Measurements from ENCODE around the gene DYTN. TPM values are rescaled to one million over a fixed set of nuclear protein-coding genes. Genes with fewer than 3 reads are reported as not detected.

Gene DYTN
- total RNA-seq, 1 donor = not detected

GRCh38 chr2:206736935-206737334, 18.7 kb upstream of the DYTN start:
- H3K36me3 ChIP-seq (ENCODE audit: insufficient read depth, low read length) = no peaks in the 10 kb centered on the region
- H3K9me3 ChIP-seq (ENCODE audit: low read depth, low read length) = no peaks in the 10 kb centered on the region
- DNase-seq (ENCODE audit: insufficient read length, low spot score, missing footprints) = no peak
- no peak overlapping the region for H3K4me2 ChIP-seq (ENCODE audit: insufficient read depth, low read length)
- H3K27me3 ChIP-seq (ENCODE audit: insufficient read depth, low read length) = no peaks in the 10 kb centered on the region
- TF ChIP-seq CTCF (IDR thresholded peaks at IDR 0.05; ENCODE audit: extremely low read depth, low read depth, low read length) = no peak
- H3K79me2 ChIP-seq (ENCODE audit: insufficient read depth, low read length) = no peaks in the 10 kb centered on the region
- no peak overlapping the region for H2AFZ ChIP-seq (ENCODE audit: low read length)
- H4K20me1 ChIP-seq (ENCODE audit: insufficient read depth, low read length) = no peaks in the 10 kb centered on the region
- no peaks in the 10 kb centered on the region for H3K4me1 ChIP-seq (ENCODE audit: insufficient read depth, low read length)
- no peak overlapping the region for H3K4me3 ChIP-seq (ENCODE audit: insufficient read depth, low read length)
- H3K27ac ChIP-seq (ENCODE audit: low read depth, low read length) = no peak overlapping the region

- Histone ChIP-seq H3K4me3 (ENCODE audit: insufficient read depth, low read length) (no peak overlapping the region), H3K9me3 (ENCODE audit: low read depth, low read length) (no peaks in the 10 kb centered on the region), H3K4me1 (ENCODE audit: insufficient read depth, low read length) (no peaks in the 10 kb centered on the region), H4K20me1 (ENCODE audit: insufficient read depth, low read length) (no peaks in the 10 kb centered on the region), H3K36me3 (ENCODE audit: insufficient read depth, low read length) (no peaks in the 10 kb centered on the region), H3K27me3 (ENCODE audit: insufficient read depth, low read length) (no peaks in the 10 kb centered on the region), H3K4me2 (ENCODE audit: insufficient read depth, low read length) (no peak overlapping the region), H3K79me2 (ENCODE audit: insufficient read depth, low read length) (no peaks in the 10 kb centered on the region), H3K27ac (ENCODE audit: low read depth, low read length) (no peak overlapping the region), H2AFZ (ENCODE audit: low read length) (no peak overlapping the region)
- no peak for TF ChIP-seq CTCF (IDR thresholded peaks at IDR 0.05; ENCODE audit: extremely low read depth, low read depth, low read length)
- no peak for DNase-seq (ENCODE audit: insufficient read length, low spot score, missing footprints)
These were observed 15.1 kb upstream of the DYTN start for GRCh38 chr2:206733341-206733740.

GRCh38 chr2:206728277-206729199, 10.3 kb upstream of the DYTN start:
- no peak overlapping the region for H3K27ac ChIP-seq (ENCODE audit: low read depth, low read length)
- no peaks in the 10 kb centered on the region for H3K79me2 ChIP-seq (ENCODE audit: insufficient read depth, low read length)
- no peak overlapping the region for H3K4me3 ChIP-seq (ENCODE audit: insufficient read depth, low read length)
- H3K4me2 ChIP-seq (ENCODE audit: insufficient read depth, low read length) = no peak overlapping the region
- DNase-seq (ENCODE audit: insufficient read length, low spot score, missing footprints) = no peak
- peaks cover 3% of the 10 kb centered on the region for H3K27me3 ChIP-seq (ENCODE audit: insufficient read depth, low read length)
- H3K36me3 ChIP-seq (ENCODE audit: insufficient read depth, low read length) = no peaks in the 10 kb centered on the region
- no peak for TF ChIP-seq CTCF (IDR thresholded peaks at IDR 0.05; ENCODE audit: extremely low read depth, low read depth, low read length)
- no peaks in the 10 kb centered on the region for H3K9me3 ChIP-seq (ENCODE audit: low read depth, low read length)
- H2AFZ ChIP-seq (ENCODE audit: low read length) = no peak overlapping the region
- H3K4me1 ChIP-seq (ENCODE audit: insufficient read depth, low read length) = no peaks in the 10 kb centered on the region
- no peaks in the 10 kb centered on the region for H4K20me1 ChIP-seq (ENCODE audit: insufficient read depth, low read length)

- no peak overlapping the region for H2AFZ ChIP-seq (ENCODE audit: low read length)
- TF ChIP-seq CTCF (IDR thresholded peaks at IDR 0.05; ENCODE audit: extremely low read depth, low read depth, low read length) = no peak
- no peak overlapping the region for H3K4me3 ChIP-seq (ENCODE audit: insufficient read depth, low read length)
- DNase-seq (ENCODE audit: insufficient read length, low spot score, missing footprints) = no peak
- H3K4me2 ChIP-seq (ENCODE audit: insufficient read depth, low read length) = no peak overlapping the region
- H3K27ac ChIP-seq (ENCODE audit: low read depth, low read length) = no peak overlapping the region
- no peaks in the 10 kb centered on the region for H3K9me3 ChIP-seq (ENCODE audit: low read depth, low read length)
- H3K36me3 ChIP-seq (ENCODE audit: insufficient read depth, low read length) = no peaks in the 10 kb centered on the region
- H4K20me1 ChIP-seq (ENCODE audit: insufficient read depth, low read length) = no peaks in the 10 kb centered on the region
- H3K79me2 ChIP-seq (ENCODE audit: insufficient read depth, low read length) = no peaks in the 10 kb centered on the region
- H3K4me1 ChIP-seq (ENCODE audit: insufficient read depth, low read length) = no peaks in the 10 kb centered on the region
- peaks cover 3% of the 10 kb centered on the region for H3K27me3 ChIP-seq (ENCODE audit: insufficient read depth, low read length)
These were observed 9.1 kb upstream of the DYTN start for GRCh38 chr2:206727287-206727686.

Measured in osteoblast (primary cell).